ENCODE measurements around the gene PLB1. TPM values are rescaled to one million over a fixed set of nuclear protein-coding genes. Genes with fewer than 3 reads are reported as not detected.
"Not testable (repeated sequence)": the region's sequence is repeated elsewhere in the genome, so short reads cannot be mapped to it uniquely, and the experiment has no call there.

Gene PLB1
- total RNA-seq, 2 experiments from 2014 or later: 0.30 to 0.43 TPM

- Mint-ChIP-seq H3K4me3 (no peak overlapping the region), H3K36me3 (no peaks in the 10 kb centered on the region), H3K9me3 (no peaks in the 10 kb centered on the region), H3K27ac (no peak overlapping the region), H3K4me1 (no peaks in the 10 kb centered on the region), H3K27me3 (no peaks in the 10 kb centered on the region)
- POLR2A ChIA-PET: no interaction called here
- DNase-seq: no peak
- no peak for ATAC-seq (ENCODE audit: low read depth)
Measured at GRCh38 chr2:28663359-28663758, 167.5 kb downstream of the PLB1 start.

- no peaks in the 10 kb centered on the region for H3K27me3 Mint-ChIP-seq
- no peak overlapping the region for H3K27ac Mint-ChIP-seq
- ATAC-seq (ENCODE audit: low read depth) (no peak), DNase-seq (no peak)
- H3K36me3 Mint-ChIP-seq: no peaks in the 10 kb centered on the region
- H3K9me3 Mint-ChIP-seq: no peaks in the 10 kb centered on the region
- no peak overlapping the region for H3K4me3 Mint-ChIP-seq
- no peaks in the 10 kb centered on the region for H3K4me1 Mint-ChIP-seq
- POLR2A ChIA-PET: no interaction called here
Measured at GRCh38 chr2:28664120-28664842, 168.4 kb downstream of the PLB1 start.

- no peak overlapping the region for H3K4me3 Mint-ChIP-seq
- POLR2A ChIA-PET: no interaction called here
- no peaks in the 10 kb centered on the region for H3K9me3 Mint-ChIP-seq
- no peak overlapping the region for H3K27ac Mint-ChIP-seq
- H3K27me3 Mint-ChIP-seq: no peaks in the 10 kb centered on the region
- no peaks in the 10 kb centered on the region for H3K4me1 Mint-ChIP-seq
- H3K36me3 Mint-ChIP-seq: no peaks in the 10 kb centered on the region
- DNase-seq: no peak
- ATAC-seq (ENCODE audit: low read depth): no peak
Measured at GRCh38 chr2:28665041-28665704, 169.3 kb downstream of the PLB1 start.

GRCh38 chr2:28665811-28666377 lies 170.0 kb downstream of the PLB1 start:
- DNase-seq; H3K9me3 Mint-ChIP-seq; POLR2A ChIA-PET; H3K27ac Mint-ChIP-seq; H3K27me3 Mint-ChIP-seq; H3K36me3 Mint-ChIP-seq; ATAC-seq (ENCODE audit: low read depth); H3K4me3 Mint-ChIP-seq; H3K4me1 Mint-ChIP-seq: not testable (repeated sequence)

- Mint-ChIP-seq H3K4me1 (no peaks in the 10 kb centered on the region), H3K27me3 (no peaks in the 10 kb centered on the region), H3K36me3 (no peaks in the 10 kb centered on the region), H3K4me3 (no peak overlapping the region), H3K9me3 (peaks cover 1% of the 10 kb centered on the region), H3K27ac (no peak overlapping the region)
- ATAC-seq (ENCODE audit: low read depth): no peak
- POLR2A ChIA-PET: no interaction called here
- no peak for DNase-seq
Measured at GRCh38 chr2:28666496-28667184, 170.8 kb downstream of the PLB1 start.

- no peak overlapping the region for H3K4me3 Mint-ChIP-seq
- no peak for ATAC-seq (ENCODE audit: low read depth)
- no peak for DNase-seq
- H3K4me1 Mint-ChIP-seq: no peaks in the 10 kb centered on the region
- H3K27me3 Mint-ChIP-seq: no peaks in the 10 kb centered on the region
- no peak overlapping the region for H3K27ac Mint-ChIP-seq
- POLR2A ChIA-PET: no interaction called here
- H3K36me3 Mint-ChIP-seq: peaks cover 2% of the 10 kb centered on the region
- peaks cover 2% of the 10 kb centered on the region for H3K9me3 Mint-ChIP-seq
Measured at GRCh38 chr2:28667261-28667660, 171.4 kb downstream of the PLB1 start.

- no peak overlapping the region for H3K4me3 Mint-ChIP-seq
- no peaks in the 10 kb centered on the region for H3K27me3 Mint-ChIP-seq
- no peak for ATAC-seq (ENCODE audit: low read depth)
- H3K9me3 Mint-ChIP-seq: peaks cover 10% of the 10 kb centered on the region
- H3K4me1 Mint-ChIP-seq: no peaks in the 10 kb centered on the region
- POLR2A ChIA-PET: no interaction called here
- DNase-seq: no peak
- peaks cover 5% of the 10 kb centered on the region for H3K36me3 Mint-ChIP-seq
- no peak overlapping the region for H3K27ac Mint-ChIP-seq
Measured at GRCh38 chr2:28668106-28668814, 172.4 kb downstream of the PLB1 start.

GRCh38 chr2:28668880-28669279 lies 173.0 kb downstream of the PLB1 start:
- POLR2A ChIA-PET: no interaction called here
- ATAC-seq (ENCODE audit: low read depth) (no peak), DNase-seq (no peak)
- no peaks in the 10 kb centered on the region for H3K27me3 Mint-ChIP-seq
- peaks cover 10% of the 10 kb centered on the region for H3K9me3 Mint-ChIP-seq
- H3K27ac Mint-ChIP-seq: no peak overlapping the region
- H3K4me1 Mint-ChIP-seq: no peaks in the 10 kb centered on the region
- H3K4me3 Mint-ChIP-seq: no peak overlapping the region
- H3K36me3 Mint-ChIP-seq: peaks cover 5% of the 10 kb centered on the region

- Mint-ChIP-seq H3K27ac (no peak overlapping the region), H3K27me3 (no peaks in the 10 kb centered on the region), H3K4me3 (no peak overlapping the region), H3K4me1 (no peaks in the 10 kb centered on the region), H3K36me3 (peaks cover 7% of the 10 kb centered on the region), H3K9me3 (peaks cover 14% of the 10 kb centered on the region)
- POLR2A ChIA-PET: no interaction called here
- no peak for DNase-seq
- no peak for ATAC-seq (ENCODE audit: low read depth)
Measured at GRCh38 chr2:28670856-28671255, 175.0 kb downstream of the PLB1 start.

- no peaks in the 10 kb centered on the region for H3K4me1 Mint-ChIP-seq
- no peak for DNase-seq
- no peak for ATAC-seq (ENCODE audit: low read depth)
- no peak overlapping the region for H3K27ac Mint-ChIP-seq
- no peaks in the 10 kb centered on the region for H3K27me3 Mint-ChIP-seq
- POLR2A ChIA-PET: no interaction called here
- H3K36me3 Mint-ChIP-seq: peaks cover 7% of the 10 kb centered on the region
- no peak overlapping the region for H3K4me3 Mint-ChIP-seq
- H3K9me3 Mint-ChIP-seq: peaks cover 14% of the 10 kb centered on the region
Measured at GRCh38 chr2:28673338-28673737, 177.5 kb downstream of the PLB1 start.

GRCh38 chr2:28674062-28674712 lies 178.3 kb downstream of the PLB1 start:
- Mint-ChIP-seq H3K4me1 (no peaks in the 10 kb centered on the region), H3K9me3 (peaks cover 14% of the 10 kb centered on the region), H3K36me3 (peaks cover 7% of the 10 kb centered on the region), H3K27me3 (no peaks in the 10 kb centered on the region), H3K4me3 (no peak overlapping the region), H3K27ac (no peak overlapping the region)
- POLR2A ChIA-PET: no interaction called here
- no peak for ATAC-seq (ENCODE audit: low read depth)
- no peak for DNase-seq

- Mint-ChIP-seq H3K36me3 (peaks cover 7% of the 10 kb centered on the region), H3K4me1 (peaks cover 2% of the 10 kb centered on the region), H3K27ac (no peak overlapping the region), H3K4me3 (no peak overlapping the region), H3K9me3 (peaks cover 14% of the 10 kb centered on the region), H3K27me3 (no peaks in the 10 kb centered on the region)
- DNase-seq (no peak), ATAC-seq (ENCODE audit: low read depth) (no peak)
- POLR2A ChIA-PET: no interaction called here
Measured at GRCh38 chr2:28674713-28675068, 178.8 kb downstream of the PLB1 start.
